Left lung (tissue), 10 donors: Measurements from ENCODE around the gene GRIK2. TPM values are rescaled to one million over a fixed set of nuclear protein-coding genes. Genes with fewer than 3 reads are reported as not detected.
A peak's percentile ranks its signal among the peaks of the same experiment; 100 is the strongest.

Experiments used
- ATAC-seq: fragments of 200-7000 bp; cut with Tn5 transposase; one replicate; pipeline ENCODE4 v1.9.1; 2020; ENCODE audit warnings: moderate library complexity
- DNase-seq, 4 donors: peaks; one replicate each; pipeline ENCODE4 v3.0.0-alpha.2; 2013 to 2020
- H3K27ac ChIP-seq, 2 donors: fragments of 200-600 bp; sonication (generic) in 1 of 2; one replicate each; pipeline versions ENCODE4 v1.5.0 to v1.8.0; 2020 to 2021
- H3K27me3 ChIP-seq, 2 donors: fragments of 200-600 bp; sonication (generic) in 1 of 2; one replicate each; pipeline versions ENCODE4 v1.5.0 to v1.8.0; 2020 to 2021
- H3K36me3 ChIP-seq, 2 donors: fragments of 200-600 bp; sonication (generic) in 1 of 2; one replicate each; pipeline versions ENCODE4 v1.5.0 to v1.8.0; 2020 to 2021
- H3K4me1 ChIP-seq, 2 donors: fragments of 200-600 bp; one replicate each; pipeline ENCODE4 v1.8.0; 2021
- H3K4me3 ChIP-seq, 2 donors: fragments of 200-600 bp; sonication (generic) in 1 of 2; one replicate each; pipeline versions ENCODE4 v1.5.0 to v1.8.0; 2020 to 2021; ENCODE audit warnings: mild to moderate bottlenecking in 1 of 2
- H3K9me3 ChIP-seq, 2 donors: fragments of 200-600 bp; sonication (generic) in 1 of 2; one replicate each; pipeline versions ENCODE4 v1.5.0 to v1.8.0; 2020 to 2021
- CTCF ChIP-seq, 2 donors: fragments of 200-600 bp; sonication (generic) in 1 of 2; IDR thresholded peaks; one replicate each; pipeline versions ENCODE4 v1.5.0 to v1.8.0; 2021; ENCODE audit warnings: antibody characterized with exemption in 2 of 2
- intact Hi-C, 2 donors: fragments of 100-400 bp; cut with DNase I; formaldehyde crosslinking; loops; one replicate each; pipeline versions ENCODE4 v1.11.2 to v1.14.2; 2022
- polyA plus RNA-seq, 6 donors: library from polyadenylated mRNA; unstranded; fragments of 120-200 nt; gene quantifications; one replicate each; pipeline ENCODE4 v1.2.1, GENCODE V29; 2013; ENCODE audit not compliant: insufficient read length in 6 of 6
- total RNA-seq, 2 donors: library from RNA; stranded (reverse); fragmentation: NEBNext Ultra II Directional; extraction: Animal tissue kit (Norgen Biotek cat#: 25700); gene quantifications; one replicate each; pipeline ENCODE4 v1.2.1, GENCODE V29; 2021
- donor health status: DM: no; HTN: yes; CAD: no.
- donor health status: DM: no; HTN: no; CAD: no.

GRIK2 gene
- total and polyA plus RNA-seq, 8 donors: 0.24 to 0.98 (median 0.67) TPM

GRCh38 chr6:101422811-101423210 is 29.3 kb downstream of the GRIK2 start:
- no peak for ATAC-seq
- H3K4me3 ChIP-seq: no peak overlapping the region
- intact Hi-C loops: no loop called here

GRCh38 chr6:101429270-101429669 is 35.8 kb downstream of the GRIK2 start:
- no peak for ATAC-seq
- no peaks in the 10 kb centered on the region for H3K27me3 ChIP-seq
- no peaks in the 10 kb centered on the region for H3K36me3 ChIP-seq
- DNase-seq: no peak
- peaks cover 0 to 1% of the 10 kb centered on the region in 2 donors for H3K9me3 ChIP-seq
- intact Hi-C loops: no loop called here
- no peak for TF ChIP-seq CTCF (IDR thresholded peaks at IDR 0.05)
- no peaks in the 10 kb centered on the region for H3K4me1 ChIP-seq
- H3K4me3 ChIP-seq: no peak overlapping the region
- H3K27ac ChIP-seq: no peak overlapping the region

More at GRCh38 chr6:101422811-101423210, 29.3 kb downstream of the GRIK2 start:
- DNase-seq: no peak
- Histone ChIP-seq H3K36me3 (no peaks in the 10 kb centered on the region), H3K4me1 (no peaks in the 10 kb centered on the region), H3K9me3 (peaks cover 0 to 1% of the 10 kb centered on the region in 2 donors), H3K27me3 (no peaks in the 10 kb centered on the region), H3K27ac (no peak overlapping the region)
- no peak for TF ChIP-seq CTCF (IDR thresholded peaks at IDR 0.05)

DNA sequence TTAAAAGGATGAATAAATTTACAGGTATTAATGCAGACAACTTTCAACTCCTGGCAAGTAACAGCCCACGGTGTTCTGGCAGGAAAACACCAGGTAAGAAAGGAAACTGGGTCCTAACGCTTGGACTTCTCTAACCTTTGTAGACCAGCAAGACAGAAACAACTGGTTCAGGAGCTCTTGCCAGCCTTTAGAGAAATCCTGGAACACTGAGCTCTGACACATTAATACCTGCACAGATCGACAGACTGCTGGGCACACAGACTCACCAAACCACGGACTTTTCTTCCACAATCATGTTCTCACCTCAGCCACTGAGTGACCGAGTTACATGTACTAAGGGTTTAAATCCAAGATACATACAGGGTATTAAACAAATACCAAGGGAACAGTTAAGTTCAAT is 36.3 kb downstream of the GRIK2 start:
- DNase-seq (no peak), ATAC-seq (no peak)
- Histone ChIP-seq H3K4me3 (no peak overlapping the region), H3K27me3 (no peaks in the 10 kb centered on the region), H3K36me3 (no peaks in the 10 kb centered on the region), H3K27ac (no peak overlapping the region), H3K4me1 (no peaks in the 10 kb centered on the region), H3K9me3 (peaks cover 0 to 1% of the 10 kb centered on the region in 2 donors)
- no peak for TF ChIP-seq CTCF (IDR thresholded peaks at IDR 0.05)
- intact Hi-C loops: no loop called here

GRCh38 chr6:101433141-101433540 is 39.6 kb downstream of the GRIK2 start:
- TF ChIP-seq CTCF (IDR thresholded peaks at IDR 0.05): no peak
- Histone ChIP-seq H3K9me3 (no peaks in the 10 kb centered on the region), H3K4me3 (no peak overlapping the region), H3K4me1 (no peaks in the 10 kb centered on the region), H3K27me3 (no peaks in the 10 kb centered on the region), H3K36me3 (no peaks in the 10 kb centered on the region), H3K27ac (no peak overlapping the region)
- DNase-seq: peak in 1 of 4 donors; percentile 8
- intact Hi-C loops: no loop called here
- no peak for ATAC-seq

GRCh38 chr6:101434601-101435000 is 41.1 kb downstream of the GRIK2 start:
- Histone ChIP-seq H3K4me1 (no peaks in the 10 kb centered on the region), H3K27ac (no peak overlapping the region), H3K9me3 (no peaks in the 10 kb centered on the region), H3K27me3 (no peaks in the 10 kb centered on the region), H3K4me3 (no peak overlapping the region), H3K36me3 (no peaks in the 10 kb centered on the region)
- TF ChIP-seq CTCF (IDR thresholded peaks at IDR 0.05): no peak
- intact Hi-C loops: no loop called here
- DNase-seq (no peak), ATAC-seq (no peak)
